PC-3 (cell line): Measurements from ENCODE around the gene ARHGEF11. TPM values are rescaled to one million over a fixed set of nuclear protein-coding genes. Genes with fewer than 3 reads are reported as not detected.

ENCODE experiments used
- ATAC-seq: fragments of 200-7000 bp; cut with Tn5 transposase; 2 replicates; pipeline ENCODE4 v1.9.1; 2020; ENCODE audit warnings: mild to moderate bottlenecking, moderate library complexity
- BruUV-seq: library from RNA; stranded (reverse); fragments of 400-500 nt; replicated peaks from 2 replicates; lab custom pipeline; 2021; lab: Mats Ljungman, UMichigan
- CTCF ChIA-PET: fragments of 300-600 bp; sonication (Branson Sonifier 250); formaldehyde crosslinking; loops from one replicate; lab custom pipeline; 2022; ENCODE audit warnings: antibody characterized with exemption; lab: Charles Lee
- POLR2A ChIA-PET: fragments of 300-600 bp; sonication (Branson Sonifier 250); formaldehyde crosslinking; loops from one replicate; lab custom pipeline; 2022; ENCODE audit warnings: antibody characterized with exemption; ENCODE audit not compliant: unreplicated experiment; lab: Charles Lee
- DNase-seq: peaks from one replicate; pipeline ENCODE4 v3.0.0-alpha.2; 2015
- H2AFZ ChIP-seq: fragments of 300-600 bp; sonication (generic); 2 replicates; pipeline ENCODE4 v1.6.0; 2016; ENCODE audit warnings: antibody characterized with exemption, low read length
- H3F3A ChIP-seq: fragments of 300-600 bp; sonication (generic); one replicate; pipeline ENCODE4 v1.6.0; 2017; ENCODE audit warnings: antibody characterized with exemption, low read length, control low read depth, mild to moderate bottlenecking; ENCODE audit not compliant: unreplicated experiment
- H3K27ac ChIP-seq: fragments of 300-600 bp; sonication (generic); 2 replicates; pipeline ENCODE4 v1.5.1; 2016; ENCODE audit warnings: mild to moderate bottlenecking, low read length
- H3K27me3 ChIP-seq: fragments of 300-600 bp; sonication (generic); 2 replicates; pipeline ENCODE4 v1.6.1; 2016; ENCODE audit warnings: low read length, mixed read lengths
- H3K36me3 ChIP-seq: fragments of 300-600 bp; sonication (generic); 2 replicates; pipeline ENCODE4 v1.6.1; 2016; ENCODE audit warnings: low read depth, mixed run types, low read length, mixed read lengths
- H3K4me1 ChIP-seq: fragments of 300-600 bp; sonication (generic); 2 replicates; pipeline ENCODE4 v1.5.1; 2016; ENCODE audit warnings: low read length; ENCODE audit not compliant: insufficient read depth
- H3K4me2 ChIP-seq: fragments of 300-600 bp; sonication (generic); 2 replicates; pipeline ENCODE4 v1.6.0; 2016; ENCODE audit warnings: low read length
- H3K4me3 ChIP-seq: fragments of 300-600 bp; sonication (generic); 2 replicates; pipeline ENCODE4 v1.5.1; 2016; ENCODE audit warnings: mild to moderate bottlenecking, low read length, mixed read lengths
- H3K79me2 ChIP-seq: fragments of 300-600 bp; sonication (generic); 2 replicates; pipeline ENCODE4 v1.6.1; 2017; ENCODE audit warnings: low read length, mixed read lengths
- H3K9ac ChIP-seq: fragments of 300-600 bp; sonication (generic); 2 replicates; pipeline ENCODE4 v1.6.0; 2016; ENCODE audit warnings: mild to moderate bottlenecking, low read length
- H3K9me2 ChIP-seq: fragments of 300-600 bp; sonication (generic); replicated peaks from 2 replicates; pipeline ENCODE4 v1.6.1; 2016; ENCODE audit warnings: mixed run types, low read length, mixed read lengths
- H3K9me3 ChIP-seq: fragments of 300-600 bp; sonication (generic); 2 replicates; pipeline ENCODE4 v1.6.1; 2016; ENCODE audit warnings: low read length, mixed read lengths
- H4K20me1 ChIP-seq: fragments of 300-600 bp; sonication (generic); 2 replicates; pipeline ENCODE4 v1.6.1; 2016; ENCODE audit warnings: low read length, mixed read lengths
- EZH2 ChIP-seq: fragments of 300-600 bp; sonication (generic); IDR thresholded peaks from one replicate; pipeline ENCODE4 v1.6.1; 2017; ENCODE audit warnings: antibody characterized with exemption, mild to moderate bottlenecking, low read length; ENCODE audit not compliant: unreplicated experiment
- EZH2phosphoT487 ChIP-seq: fragments of 300-600 bp; sonication (generic); IDR thresholded peaks from 2 replicates; pipeline ENCODE4 v1.6.1; 2018; ENCODE audit warnings: mild to moderate bottlenecking, antibody characterized with exemption, low read length, borderline replicate concordance
- intact Hi-C: fragments of 100-400 bp; cut with micrococcal nuclease; formaldehyde crosslinking; loops from 2 replicates; pipeline ENCODE4 v1.9.0; 2023
- total RNA-seq: library from RNA; depleted of rRNA; stranded (reverse); fragments of >200 nt; gene quantifications from 2 replicates; pipeline ENCODE4 v1.2.3, GENCODE V29; 2014
- TF ChIP-seq, protein P1 (sequence below): fragments of 300-600 bp; sonication (generic); conservative IDR thresholded peaks from 2 replicates; pipeline ENCODE4 v1.5.1; 2017; ENCODE audit warnings: antibody characterized with exemption, low read depth, mild to moderate bottlenecking, low read length

The ARHGEF11 gene
- total RNA-seq, 1 experiment from 2014 or later, result 31.1 TPM

- Histone ChIP-seq H3K36me3 (no peaks in the 10 kb centered on the region), H4K20me1 (no peaks in the 10 kb centered on the region), H3K9ac (no peak overlapping the region), H3K9me2 (no peaks in the 10 kb centered on the region), H3F3A (peaks cover 6% of the 10 kb centered on the region), H3K27me3 (no peaks in the 10 kb centered on the region), H2AFZ (no peak overlapping the region), H3K4me1 (peaks cover 21% of the 10 kb centered on the region), H3K79me2 (no peaks in the 10 kb centered on the region), H3K27ac (no peak overlapping the region), H3K9me3 (no peaks in the 10 kb centered on the region), H3K4me2 (no peak overlapping the region), H3K4me3 (no peak overlapping the region)
- ATAC-seq (no peak), DNase-seq (no peak)
- TF ChIP-seq, protein P1, sequence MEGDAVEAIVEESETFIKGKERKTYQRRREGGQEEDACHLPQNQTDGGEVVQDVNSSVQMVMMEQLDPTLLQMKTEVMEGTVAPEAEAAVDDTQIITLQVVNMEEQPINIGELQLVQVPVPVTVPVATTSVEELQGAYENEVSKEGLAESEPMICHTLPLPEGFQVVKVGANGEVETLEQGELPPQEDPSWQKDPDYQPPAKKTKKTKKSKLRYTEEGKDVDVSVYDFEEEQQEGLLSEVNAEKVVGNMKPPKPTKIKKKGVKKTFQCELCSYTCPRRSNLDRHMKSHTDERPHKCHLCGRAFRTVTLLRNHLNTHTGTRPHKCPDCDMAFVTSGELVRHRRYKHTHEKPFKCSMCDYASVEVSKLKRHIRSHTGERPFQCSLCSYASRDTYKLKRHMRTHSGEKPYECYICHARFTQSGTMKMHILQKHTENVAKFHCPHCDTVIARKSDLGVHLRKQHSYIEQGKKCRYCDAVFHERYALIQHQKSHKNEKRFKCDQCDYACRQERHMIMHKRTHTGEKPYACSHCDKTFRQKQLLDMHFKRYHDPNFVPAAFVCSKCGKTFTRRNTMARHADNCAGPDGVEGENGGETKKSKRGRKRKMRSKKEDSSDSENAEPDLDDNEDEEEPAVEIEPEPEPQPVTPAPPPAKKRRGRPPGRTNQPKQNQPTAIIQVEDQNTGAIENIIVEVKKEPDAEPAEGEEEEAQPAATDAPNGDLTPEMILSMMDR, result no peak
- TF ChIP-seq EZH2phosphoT487, result no peak
- no peak for TF ChIP-seq EZH2
- intact Hi-C loops, result no loop called here
- no TSS peak for BruUV-seq
- POLR2A ChIA-PET, result no interaction called here
- CTCF ChIA-PET, result no interaction called here
These were observed 115.1 kb downstream of the ARHGEF11 start for GRCh38 chr1:156930483-156930882.

GRCh38 chr1:156929596-156930238 lies 115.8 kb downstream of the ARHGEF11 start:
- H3K27me3 ChIP-seq, result no peaks in the 10 kb centered on the region
- ChIA-PET CTCF (no interaction called here), POLR2A (no interaction called here)
- H3K9me2 ChIP-seq, result no peaks in the 10 kb centered on the region
- H3K79me2 ChIP-seq, result no peaks in the 10 kb centered on the region
- no peaks in the 10 kb centered on the region for H3K36me3 ChIP-seq
- no peak overlapping the region for H3K4me2 ChIP-seq
- H3K4me1 ChIP-seq, result peaks cover 25% of the 10 kb centered on the region
- no peak overlapping the region for H3K9ac ChIP-seq
- H3K27ac ChIP-seq, result no peak overlapping the region
- no peak for TF ChIP-seq EZH2phosphoT487
- TF ChIP-seq EZH2, result no peak
- TF ChIP-seq, protein P1, result no peak
- no peaks in the 10 kb centered on the region for H4K20me1 ChIP-seq
- H2AFZ ChIP-seq, result no peak overlapping the region
- intact Hi-C loops, result no loop called here
- BruUV-seq, result no TSS peak
- no peak for DNase-seq
- H3K9me3 ChIP-seq, result no peaks in the 10 kb centered on the region
- H3F3A ChIP-seq, result peaks cover 6% of the 10 kb centered on the region
- no peak for ATAC-seq
- H3K4me3 ChIP-seq, result no peak overlapping the region

GRCh38 chr1:156928043-156928602 lies 117.4 kb downstream of the ARHGEF11 start:
- Histone ChIP-seq H3K4me3 (peak overlapping the region; percentile 72; the same call in 1 of the 2 replicates), H3K36me3 (no peaks in the 10 kb centered on the region), H3K27ac (no peak overlapping the region), H3K9ac (no peak overlapping the region), H2AFZ (peak overlapping the region; percentile 86; the same call in 1 of the 2 replicates), H4K20me1 (no peaks in the 10 kb centered on the region), H3K4me2 (peak overlapping the region; percentile 87), H3K27me3 (no peaks in the 10 kb centered on the region), H3K9me2 (no peaks in the 10 kb centered on the region), H3K4me1 (peaks cover 25% of the 10 kb centered on the region), H3K9me3 (no peaks in the 10 kb centered on the region), H3K79me2 (no peaks in the 10 kb centered on the region), H3F3A (peaks cover 6% of the 10 kb centered on the region)
- TF ChIP-seq EZH2, result no peak
- no peak for TF ChIP-seq EZH2phosphoT487
- TF ChIP-seq, protein P1, result no peak; the same call in 1 of the 2 replicates
- ATAC-seq (peak; percentile 8), DNase-seq (no peak)
- POLR2A ChIA-PET, result no interaction called here
- BruUV-seq, result no TSS peak
- intact Hi-C loops, result no loop called here
- CTCF ChIA-PET, result interaction anchor here (0.6 to 2.1 kb wide), 13 partner anchors 11 to 248 kb away, joined by 3 to 43 read pairs (median 5); partner anchors contain the start of genes INSRR and PRCC
